ENCODE results near the gene RHOF. TPM values are rescaled to one million over a fixed set of nuclear protein-coding genes. Genes with fewer than 3 reads are reported as not detected.
A peak's percentile ranks its signal among the peaks of the same experiment; 100 is the strongest.

RHOF gene
- total and polyA plus RNA-seq, 5 donors from 2014 or later: 80.4 to 149 (median 96.4) TPM

DNA sequence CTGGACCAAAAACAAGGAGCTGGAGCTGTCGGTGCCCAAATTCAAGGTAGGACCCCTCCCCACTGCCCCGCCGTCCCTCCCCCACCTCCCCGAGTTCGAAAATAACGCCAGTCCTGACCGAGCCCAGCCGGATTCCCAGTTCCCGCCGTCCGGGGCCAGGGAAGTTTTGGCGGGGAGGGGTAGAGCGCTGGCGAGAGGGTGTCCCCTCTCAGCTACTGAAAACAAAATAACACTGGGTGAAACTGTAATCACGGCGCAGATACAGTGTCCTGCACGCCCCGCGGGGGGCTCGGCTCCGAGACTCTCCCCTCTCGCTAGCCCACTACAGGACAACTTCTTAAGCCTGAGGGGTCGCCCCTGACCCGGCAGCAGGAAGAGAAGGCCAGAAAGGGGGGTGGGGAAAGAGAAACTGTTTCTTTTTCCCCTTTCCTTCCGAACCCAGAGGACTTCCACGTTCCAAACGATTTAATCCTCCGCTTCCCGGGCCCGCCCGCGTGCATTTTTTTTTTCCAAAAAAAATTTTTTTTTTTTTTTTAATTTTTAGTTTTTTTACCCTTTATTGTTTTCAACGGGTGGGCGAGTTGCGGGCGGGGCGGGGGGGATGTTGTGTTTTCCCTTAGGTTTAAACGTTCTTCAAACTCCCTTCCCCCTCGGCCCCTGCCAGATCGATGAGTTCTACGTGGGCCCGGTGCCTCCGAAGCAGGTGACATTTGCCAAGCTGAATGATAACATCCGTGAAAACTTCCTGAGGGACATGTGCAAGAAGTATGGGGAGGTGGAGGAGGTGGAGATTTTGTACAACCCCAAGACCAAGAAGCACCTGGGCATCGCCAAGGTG lies 11.9 kb upstream of the RHOF start:
- Mint-ChIP-seq H3K27me3 (peaks cover 11% of the 10 kb centered on the region), H3K36me3 (peaks cover 26% of the 10 kb centered on the region), H3K4me3 (peak overlapping the region; percentile 91 to 99 (median 98)), H3K27ac (peak overlapping the region; percentile 86 to 98 (median 92)), H3K9me3 (no peaks in the 10 kb centered on the region), H3K4me1 (peaks cover 5 to 44% (median 29%) of the 10 kb centered on the region in 4 donors)
- H3K36me3 ChIP-seq (ENCODE audit: control insufficient read depth, insufficient read depth, low read length): peaks cover 25% of the 10 kb centered on the region
- H3K27ac ChIP-seq (ENCODE audit: insufficient read depth, low read length, poor library complexity, severe bottlenecking): peak overlapping the region; percentile 73
- H3K9me3 ChIP-seq (ENCODE audit: control insufficient read depth in 2 of 2, low read length in 2 of 2): no peaks in the 10 kb centered on the region
- DNase-seq (peak in 2 of 3 donors; percentile 39 to 41), ATAC-seq (ENCODE audit: low read depth in 2 of 2) (no peak)
- H3K27me3 ChIP-seq (ENCODE audit: control insufficient read depth, insufficient read depth, low read length): no peaks in the 10 kb centered on the region
- H3K4me1 ChIP-seq (ENCODE audit: control insufficient read depth, insufficient read depth, low read length, poor library complexity, severe bottlenecking): peaks cover 59% of the 10 kb centered on the region
- peak overlapping the region; percentile 89 for H3K4me3 ChIP-seq (ENCODE audit: low read depth, low read length)

GRCh38 chr12:121804417-121805111 lies 11.1 kb upstream of the RHOF start:
- Mint-ChIP-seq H3K27me3 (peaks cover 12% of the 10 kb centered on the region), H3K4me3 (peak overlapping the region; percentile 91 to 98 (median 96)), H3K9me3 (no peaks in the 10 kb centered on the region), H3K27ac (peak overlapping the region; percentile 89 to 98 (median 92)), H3K36me3 (peaks cover 24% of the 10 kb centered on the region), H3K4me1 (peaks cover 5 to 43% (median 26%) of the 10 kb centered on the region in 4 donors)
- Histone ChIP-seq H3K9me3 (ENCODE audit: control insufficient read depth in 2 of 2, low read length in 2 of 2) (no peaks in the 10 kb centered on the region), H3K27ac (ENCODE audit: insufficient read depth, low read length, poor library complexity, severe bottlenecking) (peak overlapping the region; percentile 73), H3K36me3 (ENCODE audit: control insufficient read depth, insufficient read depth, low read length) (peaks cover 21% of the 10 kb centered on the region), H3K27me3 (ENCODE audit: control insufficient read depth, insufficient read depth, low read length) (no peaks in the 10 kb centered on the region), H3K4me3 (ENCODE audit: low read depth, low read length) (peak overlapping the region; percentile 41), H3K4me1 (ENCODE audit: control insufficient read depth, insufficient read depth, low read length, poor library complexity, severe bottlenecking) (peaks cover 50% of the 10 kb centered on the region)
- ATAC-seq (ENCODE audit: low read depth in 2 of 2) (no peak), DNase-seq (peak; percentile 54 to 72 (median 57))

GRCh38 chr12:121803861-121804416 lies 10.5 kb upstream of the RHOF start, which contains the start of gene SETD1B:
TSS of gene SETD1B (plus strand) at chr12:121804009. CDS start at chr12:121804738, 729 bp downstream.
- peak; percentile 44 to 74 (median 52) for DNase-seq
- Mint-ChIP-seq H3K27me3 (peaks cover 18% of the 10 kb centered on the region), H3K27ac (peak within 1 kb of the TSS; percentile 99 to 100 (median 99)), H3K36me3 (peaks cover 22% of the 10 kb centered on the region), H3K9me3 (no peaks in the 10 kb centered on the region), H3K4me1 (peaks cover 0 to 41% (median 26%) of the 10 kb centered on the region in 4 donors), H3K4me3 (peak within 1 kb of the TSS; percentile 95 to 100 (median 98))
- H3K27me3 ChIP-seq (ENCODE audit: control insufficient read depth, insufficient read depth, low read length): no peaks in the 10 kb centered on the region
- peaks cover 55% of the 10 kb centered on the region for H3K4me1 ChIP-seq (ENCODE audit: control insufficient read depth, insufficient read depth, low read length, poor library complexity, severe bottlenecking)
- no peaks in the 10 kb centered on the region for H3K9me3 ChIP-seq (ENCODE audit: control insufficient read depth in 2 of 2, low read length in 2 of 2)
- ATAC-seq (ENCODE audit: low read depth in 2 of 2): no peak
- H3K4me3 ChIP-seq (ENCODE audit: low read depth, low read length): peak within 1 kb of the TSS; percentile 93
- H3K27ac ChIP-seq (ENCODE audit: insufficient read depth, low read length, poor library complexity, severe bottlenecking): peak within 1 kb of the TSS; percentile 94
- peaks cover 15% of the 10 kb centered on the region for H3K36me3 ChIP-seq (ENCODE audit: control insufficient read depth, insufficient read depth, low read length)

DNA sequence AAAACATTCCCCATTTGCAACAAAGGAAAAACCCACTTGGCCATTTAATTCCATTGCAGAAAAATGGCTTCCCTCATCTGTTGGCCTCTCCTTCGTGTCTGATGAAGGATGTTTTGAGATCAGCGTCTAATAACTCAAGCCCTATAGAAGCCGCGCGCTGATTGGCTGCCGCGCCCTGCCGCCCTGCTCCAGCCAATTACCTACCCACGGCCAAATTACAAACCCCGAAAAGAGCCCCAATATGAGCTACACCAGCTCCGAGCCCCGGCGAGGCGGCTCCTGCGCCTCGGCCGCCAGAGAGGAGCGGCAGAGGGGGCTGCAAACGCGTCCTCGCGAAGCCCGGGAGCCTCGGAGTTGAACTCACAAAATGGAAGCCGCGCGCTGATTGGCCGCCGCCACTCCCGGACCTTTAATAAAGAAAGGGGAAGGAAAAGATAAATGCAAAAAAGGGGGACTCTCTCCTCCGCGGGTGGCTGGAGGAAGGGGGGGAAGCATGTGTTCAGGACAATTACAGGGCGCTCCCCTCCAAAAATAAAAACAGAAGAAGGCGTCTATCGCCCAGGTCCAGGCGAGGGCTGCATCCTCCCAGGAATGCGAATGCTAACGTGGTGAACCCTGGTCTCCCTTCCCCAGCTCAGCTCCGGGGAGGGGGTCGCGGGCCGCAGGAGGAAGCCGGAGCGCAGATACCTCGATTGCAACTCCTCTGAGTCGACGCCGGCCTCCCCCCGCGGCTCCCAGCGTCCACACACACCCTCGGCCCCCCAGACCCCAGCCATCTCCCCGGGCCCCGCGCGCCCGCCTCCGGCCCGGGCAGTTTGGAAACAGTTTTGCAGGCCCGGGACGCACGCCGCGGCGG lies 9.6 kb upstream of the RHOF start:
- H3K27me3 ChIP-seq (ENCODE audit: control insufficient read depth, insufficient read depth, low read length): no peaks in the 10 kb centered on the region
- Mint-ChIP-seq H3K27ac (peak overlapping the region; percentile 99 to 100 (median 99)), H3K27me3 (peaks cover 21% of the 10 kb centered on the region), H3K36me3 (peaks cover 25% of the 10 kb centered on the region), H3K4me1 (peaks cover 0 to 43% (median 27%) of the 10 kb centered on the region in 4 donors), H3K4me3 (peak overlapping the region; percentile 95 to 100 (median 97)), H3K9me3 (no peaks in the 10 kb centered on the region)
- H3K4me1 ChIP-seq (ENCODE audit: control insufficient read depth, insufficient read depth, low read length, poor library complexity, severe bottlenecking): peaks cover 55% of the 10 kb centered on the region
- H3K27ac ChIP-seq (ENCODE audit: insufficient read depth, low read length, poor library complexity, severe bottlenecking): peak overlapping the region; percentile 94
- DNase-seq (peak; percentile 80 to 98 (median 95)), ATAC-seq (ENCODE audit: low read depth in 2 of 2) (peak; percentile 55 to 60)
- H3K9me3 ChIP-seq (ENCODE audit: control insufficient read depth in 2 of 2, low read length in 2 of 2): no peaks in the 10 kb centered on the region
- peaks cover 15% of the 10 kb centered on the region for H3K36me3 ChIP-seq (ENCODE audit: control insufficient read depth, insufficient read depth, low read length)
- peak overlapping the region; percentile 93 for H3K4me3 ChIP-seq (ENCODE audit: low read depth, low read length)

GRCh38 chr12:121802485-121802842 lies 9.0 kb upstream of the RHOF start:
- no peaks in the 10 kb centered on the region for H3K27me3 ChIP-seq (ENCODE audit: control insufficient read depth, insufficient read depth, low read length)
- peak overlapping the region; percentile 93 for H3K4me3 ChIP-seq (ENCODE audit: low read depth, low read length)
- no peaks in the 10 kb centered on the region for H3K9me3 ChIP-seq (ENCODE audit: control insufficient read depth in 2 of 2, low read length in 2 of 2)
- Mint-ChIP-seq H3K27me3 (peaks cover 21% of the 10 kb centered on the region), H3K4me3 (peak overlapping the region; percentile 95 to 100 (median 97)), H3K4me1 (peaks cover 0 to 43% (median 28%) of the 10 kb centered on the region in 4 donors), H3K9me3 (no peaks in the 10 kb centered on the region), H3K27ac (peak overlapping the region; percentile 99 to 100 (median 99)), H3K36me3 (peaks cover 25% of the 10 kb centered on the region)
- H3K4me1 ChIP-seq (ENCODE audit: control insufficient read depth, insufficient read depth, low read length, poor library complexity, severe bottlenecking): peaks cover 55% of the 10 kb centered on the region
- DNase-seq: no peak
- ATAC-seq (ENCODE audit: low read depth in 2 of 2): no peak
- peak overlapping the region; percentile 94 for H3K27ac ChIP-seq (ENCODE audit: insufficient read depth, low read length, poor library complexity, severe bottlenecking)
- H3K36me3 ChIP-seq (ENCODE audit: control insufficient read depth, insufficient read depth, low read length): peaks cover 16% of the 10 kb centered on the region

DNA sequence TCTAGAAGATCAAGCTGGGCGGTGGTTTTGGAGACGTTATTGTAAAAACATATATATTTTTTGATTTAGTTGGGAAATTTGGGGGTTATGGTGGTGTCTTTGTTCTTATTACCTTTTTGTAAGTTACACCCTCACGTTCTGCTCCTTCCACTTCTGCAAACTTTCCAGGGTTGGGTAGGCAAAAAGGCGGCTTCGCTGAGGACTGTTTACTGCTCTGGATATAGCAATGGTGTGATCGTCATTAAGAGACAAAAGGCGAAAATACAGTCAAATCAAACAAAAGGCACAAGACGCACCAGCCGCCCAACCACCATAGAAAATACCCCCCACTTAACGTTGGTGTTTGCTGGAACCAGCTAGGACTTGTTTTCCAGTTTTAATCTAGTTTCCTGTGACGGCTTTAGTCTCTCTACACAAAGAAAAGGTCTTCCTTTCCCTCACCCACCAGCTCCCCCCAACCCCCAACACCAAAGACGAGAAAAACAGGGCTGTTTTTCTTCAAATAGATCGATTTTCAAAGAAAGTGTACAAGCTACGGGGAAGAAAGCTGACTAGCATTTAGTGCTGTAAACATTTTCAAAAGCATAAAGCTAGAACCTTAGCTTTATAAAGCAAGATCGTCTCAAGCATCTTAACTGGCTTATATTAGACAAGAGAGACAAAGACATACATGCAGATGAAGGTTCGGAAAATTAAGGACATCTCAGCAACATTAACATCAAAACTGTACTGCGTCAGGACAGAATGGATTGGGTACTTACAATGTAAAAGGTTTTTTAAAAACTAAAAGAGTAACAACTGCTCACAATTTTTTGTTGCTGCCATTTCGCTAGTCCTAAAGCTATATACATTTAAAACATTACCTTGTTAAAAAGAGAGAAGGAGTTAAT lies 8.4 kb upstream of the RHOF start:
- H3K27ac Mint-ChIP-seq: peak overlapping the region; percentile 99 to 100 (median 99)
- peaks cover 25% of the 10 kb centered on the region for H3K36me3 Mint-ChIP-seq
- Histone ChIP-seq H3K27me3 (ENCODE audit: control insufficient read depth, insufficient read depth, low read length) (no peaks in the 10 kb centered on the region), H3K4me3 (ENCODE audit: low read depth, low read length) (peak overlapping the region; percentile 93), H3K9me3 (ENCODE audit: control insufficient read depth in 2 of 2, low read length in 2 of 2) (no peaks in the 10 kb centered on the region), H3K4me1 (ENCODE audit: control insufficient read depth, insufficient read depth, low read length, poor library complexity, severe bottlenecking) (peaks cover 55% of the 10 kb centered on the region), H3K27ac (ENCODE audit: insufficient read depth, low read length, poor library complexity, severe bottlenecking) (peak overlapping the region; percentile 94), H3K36me3 (ENCODE audit: control insufficient read depth, insufficient read depth, low read length) (peaks cover 16% of the 10 kb centered on the region)
- peak overlapping the region; percentile 95 to 100 (median 97) for H3K4me3 Mint-ChIP-seq
- peak; percentile 43 to 52 for ATAC-seq (ENCODE audit: low read depth in 2 of 2)
- no peaks in the 10 kb centered on the region for H3K9me3 Mint-ChIP-seq
- H3K27me3 Mint-ChIP-seq: peaks cover 21% of the 10 kb centered on the region
- peak; percentile 40 to 96 (median 86) for DNase-seq
- peaks cover 0 to 46% (median 28%) of the 10 kb centered on the region in 4 donors for H3K4me1 Mint-ChIP-seq
